Transverse colon (tissue), 4 donors: ENCODE results near the gene LDHB.

ENCODE experiments used
- EP300 ChIP-seq: sonication (generic); formaldehyde crosslinking; IDR thresholded peaks from one replicate; pipeline ENCODE4 v1.6.1; 2017; ENCODE audit warnings: antibody characterized with exemption, low read depth
- POLR2A ChIP-seq: fragments of 450-650 bp; IDR thresholded peaks from one replicate; pipeline ENCODE4 v1.6.1; 2016; ENCODE audit warnings: antibody characterized with exemption, mild to moderate bottlenecking, moderate library complexity
- POLR2AphosphoS5 ChIP-seq, 3 donors: sonication (generic); formaldehyde crosslinking; IDR thresholded peaks; one replicate each; pipeline ENCODE4 v1.6.1; 2016; ENCODE audit warnings: antibody characterized with exemption in 3 of 3
- TF ChIP-seq, protein P1 (sequence below), 5 experiments: fragments of 200-600 bp in 3 of 5; fragments of 450-650 bp in 2 of 5; sonication (generic) in 3 of 5; IDR thresholded peaks; 1 replicate in 2 of 5; 2 replicates in 3 of 5; pipeline ENCODE4 v1.5.1; 2016 to 2017; ENCODE audit warnings: antibody characterized with exemption in 5 of 5, inconsistent platforms in 3 of 5, mild to moderate bottlenecking in 2 of 5, moderate library complexity in 1 of 5

DNA sequence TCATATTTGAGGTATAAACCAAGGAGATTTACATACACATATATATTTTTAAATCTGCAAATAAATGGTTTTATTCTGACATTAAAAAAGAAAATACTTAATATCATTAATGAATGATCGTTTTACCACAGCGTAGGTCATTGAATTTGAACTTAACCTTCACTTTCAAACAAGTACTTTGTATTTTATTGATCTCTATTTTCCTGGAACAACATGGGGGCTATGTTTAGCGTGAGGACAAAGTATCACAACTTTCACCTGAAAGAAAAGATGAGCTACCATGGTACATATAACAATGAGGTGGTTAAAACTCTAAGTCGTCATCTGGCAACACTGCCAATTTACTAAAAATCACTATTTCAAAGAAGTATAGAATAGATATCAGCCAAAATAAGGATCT, 59.0 kb downstream of the LDHB start:
- TF ChIP-seq, protein P1, sequence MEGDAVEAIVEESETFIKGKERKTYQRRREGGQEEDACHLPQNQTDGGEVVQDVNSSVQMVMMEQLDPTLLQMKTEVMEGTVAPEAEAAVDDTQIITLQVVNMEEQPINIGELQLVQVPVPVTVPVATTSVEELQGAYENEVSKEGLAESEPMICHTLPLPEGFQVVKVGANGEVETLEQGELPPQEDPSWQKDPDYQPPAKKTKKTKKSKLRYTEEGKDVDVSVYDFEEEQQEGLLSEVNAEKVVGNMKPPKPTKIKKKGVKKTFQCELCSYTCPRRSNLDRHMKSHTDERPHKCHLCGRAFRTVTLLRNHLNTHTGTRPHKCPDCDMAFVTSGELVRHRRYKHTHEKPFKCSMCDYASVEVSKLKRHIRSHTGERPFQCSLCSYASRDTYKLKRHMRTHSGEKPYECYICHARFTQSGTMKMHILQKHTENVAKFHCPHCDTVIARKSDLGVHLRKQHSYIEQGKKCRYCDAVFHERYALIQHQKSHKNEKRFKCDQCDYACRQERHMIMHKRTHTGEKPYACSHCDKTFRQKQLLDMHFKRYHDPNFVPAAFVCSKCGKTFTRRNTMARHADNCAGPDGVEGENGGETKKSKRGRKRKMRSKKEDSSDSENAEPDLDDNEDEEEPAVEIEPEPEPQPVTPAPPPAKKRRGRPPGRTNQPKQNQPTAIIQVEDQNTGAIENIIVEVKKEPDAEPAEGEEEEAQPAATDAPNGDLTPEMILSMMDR (IDR thresholded peaks at IDR 0.05): no peak
- TF ChIP-seq POLR2A: no peak
- no peak for TF ChIP-seq POLR2AphosphoS5 (IDR thresholded peaks at IDR 0.05)
- no peak for TF ChIP-seq EP300
